ENCODE results near the gene SLC39A3.

- TF ChIP-seq EZH2 (IDR thresholded peaks at IDR 0.05; ENCODE audit: borderline replicate concordance) (no peak), CTCF (IDR thresholded peaks at IDR 0.05; ENCODE audit: poor library complexity) (no peak)
Measured at GRCh38 chr19:2744113-2744512, 4.3 kb upstream of the SLC39A3 start.
